Measurements from ENCODE around the gene COL19A1. TPM values are rescaled to one million over a fixed set of nuclear protein-coding genes. Genes with fewer than 3 reads are reported as not detected.

COL19A1 gene
- total RNA-seq, 2 experiments from 2014 or later = 0.03 TPM; not detected in 1

DNA sequence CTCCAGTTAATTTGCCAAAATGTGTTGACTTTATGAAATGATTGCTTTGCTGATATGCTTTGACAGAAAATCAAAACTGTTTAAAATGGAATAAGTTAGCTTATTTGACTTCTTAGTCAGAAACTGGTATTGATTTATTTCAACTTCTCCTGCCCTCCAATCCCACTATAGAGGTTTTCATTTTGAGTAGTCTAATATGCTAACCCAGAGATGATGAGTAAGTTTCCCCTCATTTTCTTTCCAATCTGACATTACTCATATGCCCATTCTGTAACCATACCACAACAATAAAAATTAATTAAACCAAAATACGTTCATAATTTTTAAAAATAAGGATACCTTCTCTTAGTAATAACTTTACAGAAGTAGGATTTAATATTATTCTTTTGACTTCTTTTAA is 78.8 kb downstream of the COL19A1 start:
- H3K9me2 ChIP-seq (ENCODE audit: insufficient read depth, low read length) = no peaks in the 10 kb centered on the region
- DNase-seq (ENCODE audit: low spot score) = no peak
- H3K4me1 ChIP-seq (ENCODE audit: insufficient read depth, low read length, poor library complexity, severe bottlenecking) = no peaks in the 10 kb centered on the region
- ChIA-PET POLR2A (no interaction called here), CTCF (ENCODE audit: unreplicated experiment) (no interaction called here)
- H3K4me3 ChIP-seq (ENCODE audit: low read depth, low read length, poor library complexity, severe bottlenecking) = no peak overlapping the region
- no peaks in the 10 kb centered on the region for H3K36me3 ChIP-seq (ENCODE audit: insufficient read depth, low read length)
- H3K4me2 ChIP-seq (ENCODE audit: low read length) = no peak overlapping the region
- no peak overlapping the region for H2AFZ ChIP-seq (ENCODE audit: low read length)
- BruUV-seq (replicated peaks) = no TSS peak
- no peaks in the 10 kb centered on the region for H4K20me1 ChIP-seq (ENCODE audit: insufficient read depth, low read length)
- H3K79me2 ChIP-seq (ENCODE audit: insufficient read depth, low read depth, low read length) = no peaks in the 10 kb centered on the region
- H3K27ac ChIP-seq (ENCODE audit: low read depth, low read length, poor library complexity, severe bottlenecking) = no peak overlapping the region
- H3K9me3 ChIP-seq (ENCODE audit: low read length) = no peaks in the 10 kb centered on the region
- TF ChIP-seq, protein P1, sequence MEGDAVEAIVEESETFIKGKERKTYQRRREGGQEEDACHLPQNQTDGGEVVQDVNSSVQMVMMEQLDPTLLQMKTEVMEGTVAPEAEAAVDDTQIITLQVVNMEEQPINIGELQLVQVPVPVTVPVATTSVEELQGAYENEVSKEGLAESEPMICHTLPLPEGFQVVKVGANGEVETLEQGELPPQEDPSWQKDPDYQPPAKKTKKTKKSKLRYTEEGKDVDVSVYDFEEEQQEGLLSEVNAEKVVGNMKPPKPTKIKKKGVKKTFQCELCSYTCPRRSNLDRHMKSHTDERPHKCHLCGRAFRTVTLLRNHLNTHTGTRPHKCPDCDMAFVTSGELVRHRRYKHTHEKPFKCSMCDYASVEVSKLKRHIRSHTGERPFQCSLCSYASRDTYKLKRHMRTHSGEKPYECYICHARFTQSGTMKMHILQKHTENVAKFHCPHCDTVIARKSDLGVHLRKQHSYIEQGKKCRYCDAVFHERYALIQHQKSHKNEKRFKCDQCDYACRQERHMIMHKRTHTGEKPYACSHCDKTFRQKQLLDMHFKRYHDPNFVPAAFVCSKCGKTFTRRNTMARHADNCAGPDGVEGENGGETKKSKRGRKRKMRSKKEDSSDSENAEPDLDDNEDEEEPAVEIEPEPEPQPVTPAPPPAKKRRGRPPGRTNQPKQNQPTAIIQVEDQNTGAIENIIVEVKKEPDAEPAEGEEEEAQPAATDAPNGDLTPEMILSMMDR (conservative IDR thresholded peaks at IDR 0.05; ENCODE audit: low read length) = no peak
- TF ChIP-seq EZH2phosphoT487 (IDR thresholded peaks at IDR 0.05; ENCODE audit: borderline replicate concordance, low read depth, low read length) = no peak
- intact Hi-C loops (cut with micrococcal nuclease; ENCODE audit: unreplicated experiment) = no loop called here

GRCh38 chr6:69948479-69949114 is 82.2 kb downstream of the COL19A1 start:
- CTCF ChIA-PET (ENCODE audit: unreplicated experiment) = no interaction called here
- H3K9me2 ChIP-seq (ENCODE audit: insufficient read depth, low read length) = no peaks in the 10 kb centered on the region
- H3K4me3 ChIP-seq (ENCODE audit: low read depth, low read length, poor library complexity, severe bottlenecking) = no peak overlapping the region
- H3K79me2 ChIP-seq (ENCODE audit: insufficient read depth, low read depth, low read length) = no peaks in the 10 kb centered on the region
- H3K36me3 ChIP-seq (ENCODE audit: insufficient read depth, low read length) = no peaks in the 10 kb centered on the region
- intact Hi-C loops (cut with micrococcal nuclease; ENCODE audit: unreplicated experiment) = no loop called here
- no peak overlapping the region for H3K4me2 ChIP-seq (ENCODE audit: low read length)
- TF ChIP-seq EZH2phosphoT487 (IDR thresholded peaks at IDR 0.05; ENCODE audit: borderline replicate concordance, low read depth, low read length) = no peak
- TF ChIP-seq, protein P1 (conservative IDR thresholded peaks at IDR 0.05; ENCODE audit: low read length) = no peak
- no peaks in the 10 kb centered on the region for H4K20me1 ChIP-seq (ENCODE audit: insufficient read depth, low read length)
- DNase-seq (ENCODE audit: low spot score) = no peak
- H2AFZ ChIP-seq (ENCODE audit: low read length) = no peak overlapping the region
- POLR2A ChIA-PET = no interaction called here
- no peaks in the 10 kb centered on the region for H3K4me1 ChIP-seq (ENCODE audit: insufficient read depth, low read length, poor library complexity, severe bottlenecking)
- no TSS peak for BruUV-seq (replicated peaks)
- H3K27ac ChIP-seq (ENCODE audit: low read depth, low read length, poor library complexity, severe bottlenecking) = no peak overlapping the region
- no peaks in the 10 kb centered on the region for H3K9me3 ChIP-seq (ENCODE audit: low read length)

GRCh38 chr6:69953491-69953890 is 87.1 kb downstream of the COL19A1 start:
- no peaks in the 10 kb centered on the region for H3K9me2 ChIP-seq (ENCODE audit: insufficient read depth, low read length)
- no peaks in the 10 kb centered on the region for H3K9me3 ChIP-seq (ENCODE audit: low read length)
- DNase-seq (ENCODE audit: low spot score) = no peak
- H3K4me1 ChIP-seq (ENCODE audit: insufficient read depth, low read length, poor library complexity, severe bottlenecking) = no peaks in the 10 kb centered on the region
- no peak overlapping the region for H3K27ac ChIP-seq (ENCODE audit: low read depth, low read length, poor library complexity, severe bottlenecking)
- intact Hi-C loops (cut with micrococcal nuclease; ENCODE audit: unreplicated experiment) = no loop called here
- H3K4me2 ChIP-seq (ENCODE audit: low read length) = no peak overlapping the region
- no peak overlapping the region for H2AFZ ChIP-seq (ENCODE audit: low read length)
- no peaks in the 10 kb centered on the region for H3K79me2 ChIP-seq (ENCODE audit: insufficient read depth, low read depth, low read length)
- ChIA-PET POLR2A (interaction anchor here (0.6 to 1.5 kb wide), 2 partner anchors 10 to 69 kb away, joined by 4 read pairs; no protein-coding TSS in a partner anchor), CTCF (ENCODE audit: unreplicated experiment) (no interaction called here)
- BruUV-seq (replicated peaks) = no TSS peak
- H4K20me1 ChIP-seq (ENCODE audit: insufficient read depth, low read length) = no peaks in the 10 kb centered on the region
- no peak for TF ChIP-seq EZH2phosphoT487 (IDR thresholded peaks at IDR 0.05; ENCODE audit: borderline replicate concordance, low read depth, low read length)
- TF ChIP-seq, protein P1 (conservative IDR thresholded peaks at IDR 0.05; ENCODE audit: low read length) = no peak
- no peak overlapping the region for H3K4me3 ChIP-seq (ENCODE audit: low read depth, low read length, poor library complexity, severe bottlenecking)
- H3K36me3 ChIP-seq (ENCODE audit: insufficient read depth, low read length) = no peaks in the 10 kb centered on the region
